HG02943 (cell line): ENCODE data around the gene CREBBP.
"Not testable (repeated sequence)": the region's sequence is repeated elsewhere in the genome, so short reads cannot be mapped to it uniquely, and the experiment has no call there.

Experiments used
- ATAC-seq: cut with Tn5 transposase; IDR thresholded peaks from one replicate; pipeline ENCODE4 v1.9.1; 2021; ENCODE audit warnings: mild to moderate bottlenecking, low read depth, moderate library complexity; ENCODE audit not compliant: unreplicated experiment

Gene CREBBP

GRCh38 chr16:3880623-3881498 is at the start of gene CREBBP:
Gene CREBBP, minus strand, starts transcription at chr16:3880713. Its CDS starts 797 bp downstream, at chr16:3879916.
- peak; percentile 68 for ATAC-seq

DNA sequence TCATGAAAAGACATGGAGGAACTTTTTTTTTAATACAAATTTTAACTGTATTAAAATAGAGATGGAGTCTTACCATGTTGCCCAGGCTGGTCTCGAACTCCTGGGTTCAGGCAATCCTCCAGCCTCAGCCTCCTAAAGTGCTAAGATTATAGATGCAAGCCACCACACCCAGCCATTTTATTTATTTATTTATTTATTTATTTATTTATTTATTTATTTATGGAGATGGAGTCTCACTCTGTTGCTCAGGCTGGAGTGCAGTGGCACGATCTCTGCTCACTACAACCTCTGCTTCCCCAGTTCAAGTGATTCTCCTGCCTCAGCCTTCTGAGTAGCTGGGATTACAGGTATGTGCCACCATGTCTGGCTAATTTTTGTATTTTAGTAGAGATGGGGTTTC is 46.6 kb upstream of the CREBBP start:
- ATAC-seq, result not testable (repeated sequence)

GRCh38 chr16:3924763-3925162 is 44.2 kb upstream of the CREBBP start:
- no peak for ATAC-seq

DNA sequence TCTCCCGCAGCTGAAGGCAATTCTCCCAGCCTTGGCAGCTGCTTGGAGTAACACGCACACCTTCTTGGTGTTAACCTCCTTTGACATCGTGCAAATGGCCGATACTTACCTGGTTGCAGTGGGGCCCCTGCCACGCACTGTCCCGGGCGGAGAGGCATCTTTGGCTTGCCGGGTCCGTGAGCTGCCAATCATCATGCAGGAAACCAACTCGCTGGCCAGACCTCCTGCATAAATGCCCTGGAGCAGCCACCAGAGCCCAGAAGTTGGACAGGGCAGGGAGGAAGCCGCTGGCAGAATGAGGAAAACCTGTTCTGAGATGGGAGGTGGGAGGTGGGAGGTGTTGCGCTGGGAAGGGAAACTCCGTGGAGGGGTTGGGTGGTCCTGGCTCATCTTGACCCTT is 41.7 kb upstream of the CREBBP start:
- no peak for ATAC-seq

- no peak for ATAC-seq
Measured at GRCh38 chr16:3920206-3920605, 39.7 kb upstream of the CREBBP start.

GRCh38 chr16:3919413-3919812 is 38.9 kb upstream of the CREBBP start:
- ATAC-seq, result no peak

GRCh38 chr16:3915426-3916260 is 35.1 kb upstream of the CREBBP start:
- no peak for ATAC-seq

DNA sequence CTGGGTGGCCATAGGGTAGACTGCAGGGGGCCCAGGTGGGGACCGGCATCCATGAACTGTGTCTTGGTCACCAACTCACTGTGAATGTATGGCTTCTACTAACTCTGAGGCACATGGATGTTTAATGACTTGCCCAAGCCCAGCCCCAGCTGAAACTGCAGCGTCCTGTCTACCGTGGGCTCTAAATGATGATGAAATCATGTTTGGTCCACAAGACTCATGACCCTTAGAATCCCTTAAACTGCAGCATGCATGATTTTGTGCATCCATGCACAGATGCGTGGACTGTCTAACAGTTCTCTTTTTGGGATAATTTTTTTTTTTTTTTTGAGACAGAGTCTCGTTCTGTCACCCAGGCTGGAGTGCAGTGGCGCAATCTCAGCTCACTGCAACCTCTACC is 32.4 kb upstream of the CREBBP start:
- no peak for ATAC-seq

GRCh38 chr16:3912373-3912772 is 31.9 kb upstream of the CREBBP start:
- no peak for ATAC-seq

- not testable (repeated sequence) for ATAC-seq
Measured at GRCh38 chr16:3911741-3912140, 31.2 kb upstream of the CREBBP start.

GRCh38 chr16:3909791-3910583 is 29.5 kb upstream of the CREBBP start:
- no peak for ATAC-seq

- no peak for ATAC-seq
Measured at GRCh38 chr16:3908951-3909437, 28.5 kb upstream of the CREBBP start.

- no peak for ATAC-seq
Measured at GRCh38 chr16:3907586-3907985, 27.1 kb upstream of the CREBBP start.

DNA sequence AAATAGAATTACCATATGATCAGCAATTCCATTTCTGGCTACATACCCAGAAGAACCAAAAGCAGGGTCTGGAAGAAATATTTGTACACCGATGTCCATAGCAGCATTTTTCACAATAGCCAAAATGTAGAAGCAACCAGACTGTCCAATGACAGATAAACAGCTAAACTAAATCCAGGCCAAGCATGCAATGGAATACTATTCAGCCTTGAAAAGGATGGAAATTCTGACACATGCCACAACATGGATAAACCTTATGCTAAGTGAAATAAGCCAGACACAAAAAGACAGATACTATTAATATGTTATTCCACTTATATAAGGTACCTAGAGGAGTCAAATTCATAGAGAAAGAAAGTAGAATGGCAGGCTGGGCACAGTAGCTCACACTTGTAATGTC is 25.9 kb upstream of the CREBBP start:
- no peak for ATAC-seq

GRCh38 chr16:3904875-3905274 is 24.4 kb upstream of the CREBBP start:
- no peak for ATAC-seq

GRCh38 chr16:3890091-3890490 is 9.6 kb upstream of the CREBBP start:
- no peak for ATAC-seq

- ATAC-seq, result no peak
Measured at GRCh38 chr16:3889059-3889458, 8.5 kb upstream of the CREBBP start.

DNA sequence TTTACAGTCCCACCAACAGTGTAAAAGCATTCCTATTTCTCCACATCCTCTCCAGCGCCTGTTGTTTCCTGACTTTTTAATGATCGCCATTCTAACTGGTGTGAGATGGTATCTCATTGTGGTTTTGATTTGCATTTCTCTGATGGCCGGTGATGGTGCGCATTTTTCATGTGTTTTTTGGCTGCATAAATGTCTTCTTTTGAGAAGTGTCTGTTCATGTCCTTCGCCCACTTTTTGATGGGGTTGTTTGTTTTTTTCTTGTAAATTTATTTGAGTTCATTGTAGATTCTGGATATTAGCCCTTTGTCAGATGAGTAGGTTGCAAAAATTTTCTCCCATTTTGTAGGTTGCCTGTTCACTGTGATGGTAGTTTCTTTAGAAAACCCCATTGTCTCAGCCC is 5.5 kb upstream of the CREBBP start:
- not testable (repeated sequence) for ATAC-seq

DNA sequence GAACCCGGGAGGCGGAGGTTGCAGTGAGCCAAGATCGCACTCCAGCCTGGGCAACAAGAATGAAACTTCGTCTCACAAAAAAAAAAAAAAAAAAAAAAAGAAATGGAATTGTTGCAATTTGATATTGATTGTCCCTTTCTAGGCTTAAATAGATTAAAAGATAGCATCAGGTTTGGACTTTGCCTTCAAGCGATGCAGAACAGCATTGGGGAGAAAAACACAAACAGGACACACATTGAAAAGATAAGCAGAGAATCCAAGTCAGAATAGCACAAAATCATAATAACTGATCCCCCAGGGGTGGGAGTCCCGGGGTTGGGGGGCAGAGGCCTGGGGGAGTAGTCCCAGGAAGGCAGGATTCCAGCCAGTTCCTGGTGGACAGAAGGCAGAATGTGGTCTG is 3.9 kb upstream of the CREBBP start:
- no peak for ATAC-seq

- no peak for ATAC-seq
Measured at GRCh38 chr16:3882531-3882930, 2.0 kb upstream of the CREBBP start.
